H1 (cell line): ENCODE measurements around the gene CYSRT1. TPM values are rescaled to one million over a fixed set of nuclear protein-coding genes. Genes with fewer than 3 reads are reported as not detected.

ENCODE experiments used
- KDM1A ChIP-seq: fragments of 200-600, 300-600 bp; sonication (generic); IDR thresholded peaks from 2 replicates; pipeline ENCODE4 v1.7.1; 2016; ENCODE audit warnings: mild to moderate bottlenecking, low read length, borderline replicate concordance
- KDM4A ChIP-seq: IDR thresholded peaks from one replicate; pipeline ENCODE4 v1.7.1; 2012; ENCODE audit warnings: low read depth, mild to moderate bottlenecking, moderate library complexity, low read length, inconsistent platforms; ENCODE audit not compliant: severe bottlenecking
- SIN3A ChIP-seq, 2 experiments: IDR thresholded peaks in 1 of 2; conservative IDR thresholded peaks in 1 of 2; 2 replicates each; pipeline ENCODE4 v1.6.1; 2011 to 2012; ENCODE audit warnings: low read length in 2 of 2, improper control_type of control experiment in 1 of 2, low read depth in 1 of 2, mild to moderate bottlenecking in 1 of 2
- SP2 ChIP-seq: IDR thresholded peaks from 2 replicates; pipeline ENCODE4 v1.6.1; 2012; ENCODE audit warnings: mild to moderate bottlenecking, low read length, inconsistent platforms
- TAF7 ChIP-seq: optimal IDR thresholded peaks from 2 replicates; pipeline ENCODE3; 2011; ENCODE audit warnings: low read depth, mild to moderate bottlenecking, inconsistent platforms, low read length, moderate library complexity, borderline replicate concordance
- TCF12 ChIP-seq: IDR thresholded peaks from 2 replicates; pipeline ENCODE4 v1.6.1; 2011; ENCODE audit warnings: low read depth, mild to moderate bottlenecking, low read length
- polyA plus RNA-seq, 7 experiments: library from polyadenylated mRNA; depleted of rRNA in 3 of 7; stranded (reverse) in 5 of 7; unstranded in 2 of 7; fragments of >200 nt in 5 of 7; fragments of 200-250 nt in 2 of 7; gene quantifications; 1 replicate in 5 of 7; 2 replicates in 1 of 7; 4 replicates in 1 of 7; pipeline versions ENCODE4 v1.2.1 to v1.2.3, GENCODE V29; 2011 to 2013; ENCODE audit warnings: missing spikeins in 2 of 7, mixed read lengths in 2 of 7
- total RNA-seq: library from RNA; stranded (reverse); fragmentation: NEBNext Ultra II Directional; extraction: Animal tissue kit (Norgen Biotek cat#: 25700); gene quantifications from 2 replicates; pipeline ENCODE4 v1.2.1, GENCODE V29; 2021

Gene CYSRT1
- total and polyA plus RNA-seq, 2 of the 8 experiments (the other 6 are each of a cell fraction or from before 2014, with no cell fraction given), result 1.0 to 6.5 TPM

DNA sequence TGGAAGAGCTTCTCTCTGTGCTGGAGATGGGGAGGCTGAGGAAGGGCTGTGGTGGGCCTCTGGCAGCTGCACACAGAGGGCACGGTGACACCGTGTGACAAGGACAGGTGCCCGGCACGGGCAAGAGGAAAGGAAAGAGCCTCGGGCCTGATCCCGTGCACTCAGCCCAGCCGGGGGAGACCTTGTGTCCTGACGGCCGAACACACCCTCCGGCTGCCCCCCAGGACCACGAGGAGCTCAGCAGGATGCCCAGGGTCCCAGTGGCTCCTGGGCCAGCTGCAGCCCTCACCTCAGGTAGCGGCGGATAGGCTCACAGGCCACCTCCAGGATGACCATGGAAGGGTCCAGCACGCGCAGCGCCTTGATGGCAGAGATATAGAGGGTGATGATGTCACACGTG is 42.1 kb upstream of the CYSRT1 start (continued):
- TF ChIP-seq KDM4A (no peak), SP2 (no peak), SIN3A (conservative IDR thresholded peaks at IDR 0.05 in 1 of 2, IDR thresholded peaks at IDR 0.05 in 1 of 2; ENCODE audit: low read depth in 1 of 2, low read length in 2 of 2) (no peak), KDM1A (no peak), TAF7 (no peak), TCF12 (no peak)
